H1 (cell line): ENCODE measurements around the gene TIGD6. TPM values are rescaled to one million over a fixed set of nuclear protein-coding genes. Genes with fewer than 3 reads are reported as not detected.

Experiments
- ASH2L ChIP-seq: fragments of 200-600, 300-600 bp; sonication (generic); IDR thresholded peaks from one replicate; pipeline ENCODE4 v1.7.1; 2017; ENCODE audit warnings: low read length
- CHD1 ChIP-seq: IDR thresholded peaks from 2 replicates; pipeline ENCODE4 v1.6.1; 2012; ENCODE audit warnings: low read depth, low read length, improper control_type of control experiment
- EGR1 ChIP-seq: IDR thresholded peaks from 2 replicates; pipeline ENCODE4 v1.6.1; 2011; ENCODE audit warnings: low read depth, low read length, borderline replicate concordance
- HDAC6 ChIP-seq: IDR thresholded peaks from one replicate; pipeline ENCODE4 v1.7.1; 2012; ENCODE audit warnings: low read depth, mild to moderate bottlenecking, inconsistent platforms, low read length, moderate library complexity
- SIN3A ChIP-seq, 2 experiments: IDR thresholded peaks in 1 of 2; conservative IDR thresholded peaks in 1 of 2; 2 replicates each; pipeline ENCODE4 v1.6.1; 2011 to 2012; ENCODE audit warnings: low read length in 2 of 2, improper control_type of control experiment in 1 of 2, low read depth in 1 of 2, mild to moderate bottlenecking in 1 of 2
- TAF7 ChIP-seq: optimal IDR thresholded peaks from 2 replicates; pipeline ENCODE3; 2011; ENCODE audit warnings: low read depth, mild to moderate bottlenecking, inconsistent platforms, low read length, moderate library complexity, borderline replicate concordance
- polyA plus RNA-seq, 7 experiments: library from polyadenylated mRNA; depleted of rRNA in 3 of 7; stranded (reverse) in 5 of 7; unstranded in 2 of 7; fragments of >200 nt in 5 of 7; fragments of 200-250 nt in 2 of 7; gene quantifications; 1 replicate in 5 of 7; 2 replicates in 1 of 7; 4 replicates in 1 of 7; pipeline versions ENCODE4 v1.2.1 to v1.2.3, GENCODE V29; 2011 to 2013; ENCODE audit warnings: missing spikeins in 2 of 7, mixed read lengths in 2 of 7
- total RNA-seq: library from RNA; stranded (reverse); fragmentation: NEBNext Ultra II Directional; extraction: Animal tissue kit (Norgen Biotek cat#: 25700); gene quantifications from 2 replicates; pipeline ENCODE4 v1.2.1, GENCODE V29; 2021

The TIGD6 gene
- total and polyA plus RNA-seq, 2 of the 8 experiments (the other 6 are each of a cell fraction or from before 2014, with no cell fraction given), result 1.3 to 2.4 TPM

DNA sequence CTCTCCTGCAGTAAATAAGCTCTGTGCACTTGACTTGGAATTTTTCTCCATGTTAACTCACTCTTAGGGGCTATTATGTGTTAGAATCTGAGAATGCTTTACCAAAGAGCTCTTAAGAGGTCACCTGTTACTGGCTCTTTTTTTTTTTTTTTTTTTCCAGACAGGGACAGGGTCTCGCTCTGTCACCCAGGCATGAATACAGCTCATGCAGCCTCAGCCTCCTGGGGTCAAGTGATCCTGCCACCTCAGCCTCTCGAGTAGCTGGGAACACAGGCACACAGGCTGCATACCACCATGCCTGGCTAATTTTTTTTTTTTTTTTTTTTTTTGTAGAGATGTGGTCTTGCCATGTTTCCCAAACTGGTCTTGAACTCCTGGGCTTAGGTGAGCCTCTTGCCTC lies 22.2 kb upstream of the TIGD6 start (continued):
- TF ChIP-seq SIN3A (conservative IDR thresholded peaks at IDR 0.05 in 1 of 2, IDR thresholded peaks at IDR 0.05 in 1 of 2; ENCODE audit: low read depth in 1 of 2, low read length in 2 of 2) (no peak), HDAC6 (no peak), CHD1 (no peak), TAF7 (no peak), ASH2L (no peak), EGR1 (no peak)
